Prostate gland (tissue), 2 donors: ENCODE measurements around the gene FAM83G. TPM values are rescaled to one million over a fixed set of nuclear protein-coding genes. Genes with fewer than 3 reads are reported as not detected.

Experiments used
- DNase-seq: peaks from one replicate; pipeline ENCODE4 v3.0.0-alpha.2; 2019; ENCODE audit warnings: low spot score
- H3K27ac ChIP-seq, 2 donors: fragments of 200-600 bp; sonication (generic); 2 replicates each; pipeline ENCODE4 v1.5.1; 2017 to 2019
- H3K27me3 ChIP-seq: fragments of 200-600 bp; sonication (generic); replicated peaks from 2 replicates; pipeline ENCODE4 v1.5.1; 2019; ENCODE audit not compliant: insufficient read depth
- H3K36me3 ChIP-seq, 2 donors: fragments of 200-600 bp; sonication (generic); 1 replicate in 1 of 2; 2 replicates in 1 of 2; pipeline versions ENCODE4 v1.5.1 to v1.8.1; 2017 to 2019
- H3K4me1 ChIP-seq: fragments of 200-600 bp; sonication (generic); replicated peaks from 2 replicates; pipeline ENCODE4 v1.5.1; 2019
- H3K4me3 ChIP-seq, 2 donors: fragments of 200-600 bp; sonication (generic); 2 replicates each; pipeline ENCODE4 v1.5.1; 2017 to 2019
- H3K9me3 ChIP-seq: fragments of 200-600 bp; sonication (generic); 2 replicates; pipeline ENCODE4 v1.5.1; 2017
- POLR2A ChIP-seq: fragments of 450-650 bp; IDR thresholded peaks from one replicate; pipeline ENCODE4 v1.6.1; 2016; ENCODE audit warnings: antibody characterized with exemption, mild to moderate bottlenecking
- POLR2AphosphoS5 ChIP-seq: sonication (generic); formaldehyde crosslinking; IDR thresholded peaks from one replicate; pipeline ENCODE4 v1.6.1; 2017; ENCODE audit warnings: antibody characterized with exemption
- WGBS: methylation state at CpG from one replicate; pipeline ENCODE4 v1.1.5; 2018; 5-methylcytosine and 5-hydroxymethylcytosine counted together
- intact Hi-C: fragments of 100-400 bp; cut with DNase I; formaldehyde crosslinking; loops from one replicate; pipeline ENCODE4 v1.14.2; 2022
- total RNA-seq, 2 donors: library from RNA; depleted of rRNA; stranded (reverse); fragments of >200 nt; gene quantifications; one replicate each; pipeline ENCODE4 v1.1.0, GENCODE V29; 2016
- TF ChIP-seq, protein P1 (sequence below), 4 experiments: fragments of 200-600 bp in 2 of 4; fragments of 450-650 bp in 2 of 4; sonication (generic) in 2 of 4; IDR thresholded peaks; 1 replicate in 3 of 4; 2 replicates in 1 of 4; pipeline ENCODE4 v1.5.1; 2016 to 2019; ENCODE audit warnings: antibody characterized with exemption in 4 of 4, mild to moderate bottlenecking in 2 of 4, moderate library complexity in 2 of 4

FAM83G gene
- total RNA-seq, 2 donors from 2014 or later, result 7.3 to 9.5 TPM

- Histone ChIP-seq H3K27me3 (no peaks in the 10 kb centered on the region), H3K36me3 (no peaks in the 10 kb centered on the region), H3K27ac (no peak overlapping the region), H3K4me3 (no peak overlapping the region), H3K4me1 (no peaks in the 10 kb centered on the region), H3K9me3 (no peaks in the 10 kb centered on the region)
- TF ChIP-seq, protein P1, sequence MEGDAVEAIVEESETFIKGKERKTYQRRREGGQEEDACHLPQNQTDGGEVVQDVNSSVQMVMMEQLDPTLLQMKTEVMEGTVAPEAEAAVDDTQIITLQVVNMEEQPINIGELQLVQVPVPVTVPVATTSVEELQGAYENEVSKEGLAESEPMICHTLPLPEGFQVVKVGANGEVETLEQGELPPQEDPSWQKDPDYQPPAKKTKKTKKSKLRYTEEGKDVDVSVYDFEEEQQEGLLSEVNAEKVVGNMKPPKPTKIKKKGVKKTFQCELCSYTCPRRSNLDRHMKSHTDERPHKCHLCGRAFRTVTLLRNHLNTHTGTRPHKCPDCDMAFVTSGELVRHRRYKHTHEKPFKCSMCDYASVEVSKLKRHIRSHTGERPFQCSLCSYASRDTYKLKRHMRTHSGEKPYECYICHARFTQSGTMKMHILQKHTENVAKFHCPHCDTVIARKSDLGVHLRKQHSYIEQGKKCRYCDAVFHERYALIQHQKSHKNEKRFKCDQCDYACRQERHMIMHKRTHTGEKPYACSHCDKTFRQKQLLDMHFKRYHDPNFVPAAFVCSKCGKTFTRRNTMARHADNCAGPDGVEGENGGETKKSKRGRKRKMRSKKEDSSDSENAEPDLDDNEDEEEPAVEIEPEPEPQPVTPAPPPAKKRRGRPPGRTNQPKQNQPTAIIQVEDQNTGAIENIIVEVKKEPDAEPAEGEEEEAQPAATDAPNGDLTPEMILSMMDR (IDR thresholded peaks at IDR 0.05), result no peak
- no peak for TF ChIP-seq POLR2AphosphoS5
- TF ChIP-seq POLR2A, result no peak
- intact Hi-C loops, result no loop called here
- DNase-seq, result no peak
- WGBS, result 98% methylated on average over 3 of the region's 3 CpGs
These were observed 9.3 kb downstream of the FAM83G start for GRCh38 chr17:18995220-18995619.

DNA sequence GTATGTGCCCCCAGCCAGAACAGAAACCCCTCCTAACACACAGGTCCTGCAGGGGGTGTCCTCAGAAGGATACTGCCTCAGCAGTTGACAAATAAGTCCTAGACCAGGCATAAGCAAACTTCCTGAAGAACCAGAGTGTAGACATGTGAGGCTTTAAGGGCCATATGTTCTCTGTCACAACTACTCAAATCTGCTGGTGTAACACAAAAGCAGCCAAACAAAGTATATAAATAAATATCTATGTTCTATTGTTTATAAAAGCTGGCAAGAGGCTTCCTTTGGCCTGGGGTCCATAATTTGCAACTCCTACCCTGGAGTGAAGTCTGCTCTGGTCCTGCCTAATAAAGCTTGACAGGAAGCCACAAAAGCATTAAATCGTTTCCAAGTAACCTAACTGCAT is 9.9 kb downstream of the FAM83G start:
- H3K36me3 ChIP-seq, result no peaks in the 10 kb centered on the region
- H3K4me3 ChIP-seq, result no peak overlapping the region
- 41% methylated on average over 1 of the region's 1 CpG for WGBS
- no peaks in the 10 kb centered on the region for H3K9me3 ChIP-seq
- TF ChIP-seq, protein P1 (IDR thresholded peaks at IDR 0.05), result no peak
- TF ChIP-seq POLR2A (no peak), POLR2AphosphoS5 (no peak)
- intact Hi-C loops, result no loop called here
- DNase-seq, result no peak
- H3K27me3 ChIP-seq, result no peaks in the 10 kb centered on the region
- H3K27ac ChIP-seq, result no peak overlapping the region
- no peaks in the 10 kb centered on the region for H3K4me1 ChIP-seq

- Histone ChIP-seq H3K27me3 (no peaks in the 10 kb centered on the region), H3K36me3 (no peaks in the 10 kb centered on the region), H3K27ac (no peak overlapping the region), H3K4me1 (no peaks in the 10 kb centered on the region), H3K4me3 (no peak overlapping the region), H3K9me3 (no peaks in the 10 kb centered on the region)
- intact Hi-C loops, result no loop called here
- no peak for DNase-seq
- TF ChIP-seq, protein P1 (IDR thresholded peaks at IDR 0.05), result no peak
- no peak for TF ChIP-seq POLR2A
- no peak for TF ChIP-seq POLR2AphosphoS5
- 71% methylated on average over 16 of the region's 16 CpGs for WGBS
These were observed 10.5 kb downstream of the FAM83G start for GRCh38 chr17:18993905-18994526.

DNA sequence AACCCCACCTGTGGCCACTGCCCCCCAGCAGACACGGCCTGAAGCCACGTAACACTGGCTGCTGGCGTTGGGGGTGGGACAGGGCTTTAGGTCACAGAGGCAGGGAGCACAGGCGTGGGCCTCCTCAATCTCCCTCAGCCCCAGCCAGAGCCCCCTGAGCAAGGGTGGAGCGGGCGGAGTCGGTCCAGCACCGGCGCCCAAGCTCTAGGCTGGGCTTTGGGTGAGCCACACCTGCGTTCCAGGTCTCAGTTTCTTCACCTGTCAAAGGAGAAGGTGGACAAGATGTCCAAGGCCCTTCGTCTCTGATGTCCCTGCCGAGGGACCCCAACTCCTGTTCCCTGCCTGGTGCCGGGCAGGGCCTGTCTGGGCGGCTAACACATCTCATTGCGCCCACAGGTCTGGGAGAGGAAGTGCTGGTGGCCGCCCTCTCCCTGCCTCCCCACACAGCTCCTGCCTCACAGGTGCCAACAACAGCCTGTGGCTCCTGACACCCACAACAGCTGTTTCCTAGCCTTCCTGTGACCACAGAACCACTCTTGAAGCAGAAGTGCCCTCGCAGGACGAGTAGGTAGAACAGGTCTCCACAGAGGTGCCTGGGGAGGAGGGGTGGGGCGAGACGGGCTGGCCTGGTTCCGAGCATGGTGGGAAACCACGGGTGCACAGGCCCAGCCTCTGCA is 12.0 kb downstream of the FAM83G start:
- DNase-seq, result no peak
- H3K9me3 ChIP-seq, result no peaks in the 10 kb centered on the region
- no peaks in the 10 kb centered on the region for H3K36me3 ChIP-seq
- no peaks in the 10 kb centered on the region for H3K27me3 ChIP-seq
- WGBS, result 83% methylated on average over 21 of the region's 22 CpGs
- no peak overlapping the region for H3K4me3 ChIP-seq
- intact Hi-C loops, result no loop called here
- no peak overlapping the region for H3K27ac ChIP-seq
- TF ChIP-seq POLR2AphosphoS5, result no peak
- TF ChIP-seq, protein P1 (IDR thresholded peaks at IDR 0.05), result no peak
- TF ChIP-seq POLR2A, result no peak
- no peaks in the 10 kb centered on the region for H3K4me1 ChIP-seq
